ENCODE measurements around the gene MPZ.

The MPZ gene

GRCh38 chr1:161274874-161275273 is 34.9 kb downstream of the MPZ start:
- Histone ChIP-seq H3K36me3 (no peaks in the 10 kb centered on the region), H3K27me3 (peaks cover 30% of the 10 kb centered on the region), H3K27ac (no peak overlapping the region), H3K4me3 (ENCODE audit: low read depth in 1 of 2, low read length in 1 of 2) (no peak overlapping the region), H3K4me1 (ENCODE audit: control insufficient read depth in 1 of 2, insufficient read depth in 1 of 2, low read depth in 1 of 2, low read length in 1 of 2) (no peaks in the 10 kb centered on the region), H3K9me3 (no peaks in the 10 kb centered on the region)
- TF ChIP-seq, protein P1, sequence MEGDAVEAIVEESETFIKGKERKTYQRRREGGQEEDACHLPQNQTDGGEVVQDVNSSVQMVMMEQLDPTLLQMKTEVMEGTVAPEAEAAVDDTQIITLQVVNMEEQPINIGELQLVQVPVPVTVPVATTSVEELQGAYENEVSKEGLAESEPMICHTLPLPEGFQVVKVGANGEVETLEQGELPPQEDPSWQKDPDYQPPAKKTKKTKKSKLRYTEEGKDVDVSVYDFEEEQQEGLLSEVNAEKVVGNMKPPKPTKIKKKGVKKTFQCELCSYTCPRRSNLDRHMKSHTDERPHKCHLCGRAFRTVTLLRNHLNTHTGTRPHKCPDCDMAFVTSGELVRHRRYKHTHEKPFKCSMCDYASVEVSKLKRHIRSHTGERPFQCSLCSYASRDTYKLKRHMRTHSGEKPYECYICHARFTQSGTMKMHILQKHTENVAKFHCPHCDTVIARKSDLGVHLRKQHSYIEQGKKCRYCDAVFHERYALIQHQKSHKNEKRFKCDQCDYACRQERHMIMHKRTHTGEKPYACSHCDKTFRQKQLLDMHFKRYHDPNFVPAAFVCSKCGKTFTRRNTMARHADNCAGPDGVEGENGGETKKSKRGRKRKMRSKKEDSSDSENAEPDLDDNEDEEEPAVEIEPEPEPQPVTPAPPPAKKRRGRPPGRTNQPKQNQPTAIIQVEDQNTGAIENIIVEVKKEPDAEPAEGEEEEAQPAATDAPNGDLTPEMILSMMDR (IDR thresholded peaks at IDR 0.05), result no peak

GRCh38 chr1:161273402-161273801 is 36.4 kb downstream of the MPZ start:
- Histone ChIP-seq H3K4me1 (ENCODE audit: control insufficient read depth in 1 of 2, insufficient read depth in 1 of 2, low read depth in 1 of 2, low read length in 1 of 2) (no peaks in the 10 kb centered on the region), H3K27ac (no peak overlapping the region), H3K27me3 (peaks cover 30% of the 10 kb centered on the region), H3K9me3 (no peaks in the 10 kb centered on the region), H3K36me3 (no peaks in the 10 kb centered on the region), H3K4me3 (ENCODE audit: low read depth in 1 of 2, low read length in 1 of 2) (no peak overlapping the region)
- TF ChIP-seq, protein P1 (IDR thresholded peaks at IDR 0.05), result no peak

DNA sequence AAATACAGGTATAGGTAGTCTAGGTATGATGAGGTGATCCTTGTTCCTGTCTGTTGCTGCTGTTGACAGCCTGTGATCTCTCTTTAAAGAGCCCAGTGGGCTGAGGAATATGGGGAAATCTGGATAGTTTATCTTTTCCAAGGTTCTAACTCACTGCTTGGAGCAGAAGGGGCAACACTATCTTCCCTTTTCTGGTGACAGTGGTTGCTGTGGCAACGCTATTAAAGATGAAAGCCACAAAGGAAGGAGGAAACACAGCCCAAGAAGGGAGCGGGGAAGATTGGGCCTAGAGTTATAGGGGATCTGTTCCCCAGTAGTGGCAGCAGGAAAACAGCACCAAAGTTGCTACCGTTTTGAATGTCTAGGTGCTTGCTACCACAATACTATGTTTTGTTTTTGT is 42.4 kb downstream of the MPZ start:
- Histone ChIP-seq H3K9me3 (no peaks in the 10 kb centered on the region), H3K36me3 (no peaks in the 10 kb centered on the region), H3K27ac (no peak overlapping the region), H3K4me1 (ENCODE audit: control insufficient read depth in 1 of 2, insufficient read depth in 1 of 2, low read depth in 1 of 2, low read length in 1 of 2) (no peaks in the 10 kb centered on the region), H3K27me3 (peaks cover 10% of the 10 kb centered on the region), H3K4me3 (ENCODE audit: low read depth in 1 of 2, low read length in 1 of 2) (no peak overlapping the region)
- TF ChIP-seq, protein P1 (IDR thresholded peaks at IDR 0.05), result no peak

DNA sequence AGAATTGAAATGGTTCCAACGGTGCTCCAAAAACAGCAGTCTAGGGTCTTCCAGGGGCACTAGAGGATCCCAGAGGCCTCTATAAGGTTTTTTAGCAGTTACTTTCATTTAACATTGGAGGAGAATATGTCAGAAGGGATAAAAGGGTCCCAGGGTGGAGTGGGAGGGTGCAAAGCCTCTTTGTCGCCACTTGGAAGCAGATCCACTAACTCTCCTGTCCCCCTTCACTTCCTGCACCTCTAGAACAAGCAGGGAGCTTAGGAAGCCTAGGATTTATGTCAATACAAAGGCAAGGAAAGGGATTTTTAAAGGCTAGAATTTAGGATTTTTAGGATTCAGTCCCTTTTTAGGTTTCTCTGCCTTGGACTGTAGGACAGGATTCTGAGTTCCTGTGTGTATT is 42.9 kb downstream of the MPZ start:
- Histone ChIP-seq H3K27ac (no peak overlapping the region), H3K27me3 (peaks cover 13% of the 10 kb centered on the region)
- TF ChIP-seq, protein P1 (IDR thresholded peaks at IDR 0.05), result no peak

GRCh38 chr1:161266202-161266601 is 43.6 kb downstream of the MPZ start:
- TF ChIP-seq, protein P1 (IDR thresholded peaks at IDR 0.05), result no peak
- H3K36me3 ChIP-seq, result no peaks in the 10 kb centered on the region
- H3K27ac ChIP-seq, result no peak overlapping the region
- H3K4me1 ChIP-seq (ENCODE audit: control insufficient read depth in 1 of 2, insufficient read depth in 1 of 2, low read depth in 1 of 2, low read length in 1 of 2), result no peaks in the 10 kb centered on the region
- no peaks in the 10 kb centered on the region for H3K9me3 ChIP-seq
- H3K27me3 ChIP-seq, result peaks cover 19% of the 10 kb centered on the region
- no peak overlapping the region for H3K4me3 ChIP-seq (ENCODE audit: low read depth in 1 of 2, low read length in 1 of 2)

More for the DNA sequence above, 42.9 kb downstream of the MPZ start:
- H3K4me1 ChIP-seq (ENCODE audit: control insufficient read depth in 1 of 2, insufficient read depth in 1 of 2, low read depth in 1 of 2, low read length in 1 of 2), result no peaks in the 10 kb centered on the region
- H3K4me3 ChIP-seq (ENCODE audit: low read depth in 1 of 2, low read length in 1 of 2), result no peak overlapping the region
- H3K9me3 ChIP-seq, result no peaks in the 10 kb centered on the region
- H3K36me3 ChIP-seq, result no peaks in the 10 kb centered on the region

DNA sequence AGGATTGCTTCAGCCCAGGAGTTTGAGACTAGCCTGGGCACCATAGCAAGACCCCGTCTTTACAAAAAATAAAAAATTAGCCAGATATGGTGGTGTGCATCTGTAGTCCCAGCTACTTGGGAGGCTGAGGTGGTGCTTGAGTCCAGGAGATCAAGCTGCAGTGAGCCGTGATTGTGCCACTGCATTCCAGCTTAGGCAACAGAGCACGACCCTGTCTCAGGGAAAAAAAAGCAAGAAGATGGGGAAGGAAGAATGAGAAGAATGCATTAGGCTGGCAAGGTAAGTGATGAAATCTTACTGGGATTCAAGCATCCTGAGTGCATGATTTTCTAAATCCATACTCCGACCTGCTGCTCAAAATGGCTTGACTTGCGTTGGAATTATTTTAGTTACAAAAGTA is 44.5 kb downstream of the MPZ start:
- Histone ChIP-seq H3K27ac (no peak overlapping the region), H3K4me1 (ENCODE audit: control insufficient read depth in 1 of 2, insufficient read depth in 1 of 2, low read depth in 1 of 2, low read length in 1 of 2) (no peaks in the 10 kb centered on the region), H3K4me3 (ENCODE audit: low read depth in 1 of 2, low read length in 1 of 2) (no peak overlapping the region), H3K9me3 (no peaks in the 10 kb centered on the region), H3K27me3 (peaks cover 28% of the 10 kb centered on the region), H3K36me3 (no peaks in the 10 kb centered on the region)
- TF ChIP-seq, protein P1 (IDR thresholded peaks at IDR 0.05), result no peak
